Measurements from ENCODE around the gene AOPEP. TPM values are rescaled to one million over a fixed set of nuclear protein-coding genes. Genes with fewer than 3 reads are reported as not detected.

AOPEP gene
- total RNA-seq, 1 donor from 2014 or later: 16.6 TPM

GRCh38 chr9:94788570-94789105, 62.1 kb downstream of the AOPEP start:
- no peak overlapping the region for H3K4me2 ChIP-seq
- H3K27me3 ChIP-seq: no peaks in the 10 kb centered on the region
- no peaks in the 10 kb centered on the region for H3K36me3 ChIP-seq
- Mint-ChIP-seq H3K4me1 (peaks cover 8% of the 10 kb centered on the region), H3K4me3 (no peak overlapping the region), H3K27me3 (ENCODE audit: insufficient read depth, low read depth) (peaks cover 2% of the 10 kb centered on the region), H3K27ac (no peak overlapping the region), H3K36me3 (peaks cover 15% of the 10 kb centered on the region), H3K9me3 (no peaks in the 10 kb centered on the region)
- no peak overlapping the region for H2AFZ ChIP-seq (replicated peaks)
- no peak overlapping the region for H3K4me3 ChIP-seq
- no peak overlapping the region for H3K27ac ChIP-seq
- no peaks in the 10 kb centered on the region for H3K79me2 ChIP-seq (ENCODE audit: low read depth)
- H3K9ac ChIP-seq: no peak overlapping the region
- peak; percentile 10 for DNase-seq (ENCODE audit: low spot score)
- H3K9me3 ChIP-seq (ENCODE audit: low read depth): no peaks in the 10 kb centered on the region
- TF ChIP-seq EZH2phosphoT487 (IDR thresholded peaks at IDR 0.05) (no peak), CTCF (IDR thresholded peaks at IDR 0.05) (no peak), EZH2 (IDR thresholded peaks at IDR 0.05) (no peak)
- H3F3A ChIP-seq (ENCODE audit: low read depth): no peaks in the 10 kb centered on the region
- H4K20me1 ChIP-seq (ENCODE audit: low read depth): no peaks in the 10 kb centered on the region
- peaks cover 16% of the 10 kb centered on the region for H3K4me1 ChIP-seq

DNA sequence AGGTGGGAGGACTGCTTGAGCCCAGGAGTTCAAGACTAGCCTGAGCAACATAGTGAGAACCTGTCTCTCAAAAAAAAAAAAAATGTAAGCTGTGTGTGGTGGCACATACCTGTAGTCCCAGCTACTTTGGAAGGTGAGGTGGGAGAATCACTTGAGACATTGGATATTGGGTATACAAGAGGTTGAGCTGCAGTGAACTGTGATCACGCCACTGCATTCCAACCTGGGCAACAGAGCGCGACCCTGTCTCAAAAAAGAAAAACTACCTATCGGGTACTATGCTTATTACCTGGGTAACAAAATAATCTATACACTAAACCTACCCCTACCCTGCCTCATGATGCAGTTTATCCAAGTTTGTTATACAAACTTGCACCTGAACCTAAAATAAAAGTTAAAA, 64.9 kb downstream of the AOPEP start:
- H3K4me3 ChIP-seq: no peak overlapping the region
- no peak overlapping the region for H3K4me2 ChIP-seq
- Mint-ChIP-seq H3K27ac (no peak overlapping the region), H3K4me1 (peaks cover 2% of the 10 kb centered on the region), H3K4me3 (no peak overlapping the region), H3K36me3 (peaks cover 25% of the 10 kb centered on the region), H3K27me3 (ENCODE audit: insufficient read depth, low read depth) (peaks cover 2% of the 10 kb centered on the region), H3K9me3 (peaks cover 3% of the 10 kb centered on the region)
- no peak overlapping the region for H3K9ac ChIP-seq
- no peak for DNase-seq (ENCODE audit: low spot score)
- H3K36me3 ChIP-seq: no peaks in the 10 kb centered on the region
- no peak overlapping the region for H3K27ac ChIP-seq
- H3K4me1 ChIP-seq: peaks cover 16% of the 10 kb centered on the region
- TF ChIP-seq EZH2 (IDR thresholded peaks at IDR 0.05) (no peak), CTCF (IDR thresholded peaks at IDR 0.05) (no peak), EZH2phosphoT487 (IDR thresholded peaks at IDR 0.05) (no peak)
- no peaks in the 10 kb centered on the region for H3K9me3 ChIP-seq (ENCODE audit: low read depth)
- no peaks in the 10 kb centered on the region for H3K27me3 ChIP-seq
- H4K20me1 ChIP-seq (ENCODE audit: low read depth): no peaks in the 10 kb centered on the region
- no peaks in the 10 kb centered on the region for H3F3A ChIP-seq (ENCODE audit: low read depth)
- H3K79me2 ChIP-seq (ENCODE audit: low read depth): no peaks in the 10 kb centered on the region
- no peak overlapping the region for H2AFZ ChIP-seq (replicated peaks)

- Mint-ChIP-seq H3K27me3 (ENCODE audit: insufficient read depth, low read depth) (peaks cover 2% of the 10 kb centered on the region), H3K36me3 (peaks cover 25% of the 10 kb centered on the region), H3K9me3 (peaks cover 3% of the 10 kb centered on the region), H3K4me1 (peaks cover 2% of the 10 kb centered on the region), H3K27ac (no peak overlapping the region), H3K4me3 (no peak overlapping the region)
- no peak for DNase-seq (ENCODE audit: low spot score)
- H3K27me3 ChIP-seq: no peaks in the 10 kb centered on the region
- no peaks in the 10 kb centered on the region for H4K20me1 ChIP-seq (ENCODE audit: low read depth)
- no peak overlapping the region for H3K9ac ChIP-seq
- H3K4me1 ChIP-seq: peaks cover 16% of the 10 kb centered on the region
- TF ChIP-seq CTCF (IDR thresholded peaks at IDR 0.05): no peak
- TF ChIP-seq EZH2 (IDR thresholded peaks at IDR 0.05): no peak
- TF ChIP-seq EZH2phosphoT487 (IDR thresholded peaks at IDR 0.05): no peak
- no peaks in the 10 kb centered on the region for H3F3A ChIP-seq (ENCODE audit: low read depth)
- no peaks in the 10 kb centered on the region for H3K36me3 ChIP-seq
- H3K27ac ChIP-seq: no peak overlapping the region
- H3K4me2 ChIP-seq: no peak overlapping the region
- no peak overlapping the region for H3K4me3 ChIP-seq
- no peaks in the 10 kb centered on the region for H3K9me3 ChIP-seq (ENCODE audit: low read depth)
- H3K79me2 ChIP-seq (ENCODE audit: low read depth): no peaks in the 10 kb centered on the region
- H2AFZ ChIP-seq (replicated peaks): no peak overlapping the region
These were observed 66.0 kb downstream of the AOPEP start for GRCh38 chr9:94792511-94792910.
